Naive thymus-derived CD8-positive, alpha-beta T cell (primary cell): ENCODE results near the gene SMIM7. TPM values are rescaled to one million over a fixed set of nuclear protein-coding genes. Genes with fewer than 3 reads are reported as not detected.
"Not testable (repeated sequence)": the region's sequence is repeated elsewhere in the genome, so short reads cannot be mapped to it uniquely, and the experiment has no call there.

ENCODE experiments used
- ATAC-seq, 2 donors: fragments of 150-1000 bp; cut with Tn5 transposase in 1 of 2; sonication (Bioruptor Pico), chemical (Tn5 transposase) in 1 of 2; 1 replicate in 1 of 2; 2 replicates in 1 of 2; pipeline ENCODE4 v1.10.0; 2021; ENCODE audit warnings: mild to moderate bottlenecking in 2 of 2, moderate library complexity in 2 of 2
- POLR2A ChIA-PET: fragments of 350-600 bp; sonication (Branson Sonifier 250); formaldehyde crosslinking; loops from one replicate; lab custom pipeline; 2021; ENCODE audit warnings: antibody characterized with exemption; lab: Charles Lee
- DNase-seq, 10 donors: peaks; one replicate each; pipeline versions ENCODE4 v3.0.0 to v3.0.0-alpha.2; 2020 to 2022
- H3K27ac Mint-ChIP-seq, 10 donors: one replicate each; pipeline ENCODE4 v1.8.0; 2020 to 2022; ENCODE audit warnings: mild to moderate bottlenecking in 10 of 10, mixed read lengths in 10 of 10, moderate library complexity in 4 of 10, inconsistent platforms in 1 of 10
- H3K27me3 Mint-ChIP-seq, 5 donors: one replicate each; pipeline ENCODE4 v1.8.0; 2021 to 2022; ENCODE audit warnings: mixed read lengths in 5 of 5
- H3K36me3 Mint-ChIP-seq, 3 donors: one replicate each; pipeline ENCODE4 v1.8.0; 2020 to 2022; ENCODE audit warnings: mixed read lengths in 3 of 3, mild to moderate bottlenecking in 2 of 3, inconsistent platforms in 1 of 3
- H3K4me1 Mint-ChIP-seq, 4 donors: one replicate each; pipeline ENCODE4 v1.8.0; 2021 to 2022; ENCODE audit warnings: mixed read lengths in 4 of 4
- H3K4me3 Mint-ChIP-seq, 10 donors: one replicate each; pipeline ENCODE4 v1.8.0; 2020 to 2022; ENCODE audit warnings: mild to moderate bottlenecking in 10 of 10, mixed read lengths in 10 of 10, moderate library complexity in 6 of 10, inconsistent platforms in 1 of 10
- H3K9me3 Mint-ChIP-seq, 9 donors: one replicate each; pipeline ENCODE4 v1.8.0; 2020 to 2022; ENCODE audit warnings: mixed read lengths in 9 of 9, mild to moderate bottlenecking in 3 of 9, inconsistent platforms in 1 of 9, moderate library complexity in 1 of 9
- polyA plus RNA-seq, 3 donors: library from polyadenylated mRNA; unstranded; fragments of 300-500 nt; fragmentation: Illumina TruSeq; gene quantifications; one replicate each; pipeline ENCODE4 v1.2.3, GENCODE V29; 2021
- total RNA-seq, 8 experiments: library from RNA in 2 of 8; stranded (reverse) in 2 of 8; gene quantifications; one replicate each; pipeline ENCODE4 v1.2.3 and lab custom pipeline; 2021 to 2026

Gene SMIM7
- total and polyA plus RNA-seq, 5 experiments from 2014 or later: 52.7 to 104 (median 76.5) TPM

GRCh38 chr19:16673231-16673630 is 13.3 kb upstream of the SMIM7 start:
- POLR2A ChIA-PET: interaction anchor here (0.6 kb wide), 1 partner anchor 36 kb away, joined by 4 read pairs; no protein-coding TSS in a partner anchor
- H3K36me3 Mint-ChIP-seq: no peaks in the 10 kb centered on the region
- H3K4me3 Mint-ChIP-seq: no peak overlapping the region
- no peak for DNase-seq
- H3K9me3 Mint-ChIP-seq: no peaks in the 10 kb centered on the region
- peaks cover 0 to 3% (median 0%) of the 10 kb centered on the region in 5 donors for H3K27me3 Mint-ChIP-seq
- H3K4me1 Mint-ChIP-seq: peaks cover 0 to 3% (median under 1%) of the 10 kb centered on the region in 4 donors
- no peak for ATAC-seq
- no peak overlapping the region for H3K27ac Mint-ChIP-seq

GRCh38 chr19:16671652-16672274 is 11.8 kb upstream of the SMIM7 start:
- H3K4me3 Mint-ChIP-seq: no peak overlapping the region
- H3K9me3 Mint-ChIP-seq: no peaks in the 10 kb centered on the region
- ATAC-seq (no peak), DNase-seq (no peak)
- peaks cover 0 to 1% (median under 1%) of the 10 kb centered on the region in 4 donors for H3K4me1 Mint-ChIP-seq
- H3K36me3 Mint-ChIP-seq: no peaks in the 10 kb centered on the region
- POLR2A ChIA-PET: interaction anchor here (0.7 kb wide), 1 partner anchor 12 kb away, joined by 3 read pairs; no protein-coding TSS in a partner anchor
- H3K27me3 Mint-ChIP-seq: no peaks in the 10 kb centered on the region
- H3K27ac Mint-ChIP-seq: no peak overlapping the region

GRCh38 chr19:16670291-16670690 is 10.3 kb upstream of the SMIM7 start:
- Mint-ChIP-seq H3K27ac (no peak overlapping the region), H3K27me3 (no peaks in the 10 kb centered on the region), H3K9me3 (no peaks in the 10 kb centered on the region), H3K4me1 (peaks cover 0 to 1% (median under 1%) of the 10 kb centered on the region in 4 donors), H3K4me3 (no peak overlapping the region), H3K36me3 (no peaks in the 10 kb centered on the region)
- ATAC-seq (no peak), DNase-seq (no peak)
- POLR2A ChIA-PET: interaction anchor here (1.9 kb wide), 1 partner anchor 10 kb away, joined by 5 read pairs; the partner anchor contains the start of gene SMIM7

- POLR2A ChIA-PET, H3K4me1 Mint-ChIP-seq, H3K36me3 Mint-ChIP-seq, H3K27me3 Mint-ChIP-seq, H3K4me3 Mint-ChIP-seq, H3K27ac Mint-ChIP-seq, H3K9me3 Mint-ChIP-seq, DNase-seq, ATAC-seq: not testable (repeated sequence)
Observed at GRCh38 chr19:16668702-16669101, 8.8 kb upstream of the SMIM7 start.

- ATAC-seq: no peak
- POLR2A ChIA-PET: no interaction called here
Observed at GRCh38 chr19:16668176-16668575, 8.2 kb upstream of the SMIM7 start.

GRCh38 chr19:16661480-16662034 is 1.6 kb upstream of the SMIM7 start:
- peaks cover 14 to 46% (median 36%) of the 10 kb centered on the region in 4 donors for H3K4me1 Mint-ChIP-seq
- peak in 3 of 10 donors; percentile 2 to 4 (median 3) for DNase-seq
- H3K27me3 Mint-ChIP-seq: no peaks in the 10 kb centered on the region
- H3K36me3 Mint-ChIP-seq: peaks cover 0 to 25% (median 7%) of the 10 kb centered on the region in 3 donors
- no peaks in the 10 kb centered on the region for H3K9me3 Mint-ChIP-seq
- ATAC-seq: no peak
- peak overlapping the region; percentile 76 to 100 (median 84) for H3K4me3 Mint-ChIP-seq
- H3K27ac Mint-ChIP-seq: peak overlapping the region in 7 of 10 donors; percentile 53 to 80 (median 68)
- POLR2A ChIA-PET: interaction anchor here (0.5 to 2.6 kb wide), 6 partner anchors 25 to 1970 kb away, joined by 3 to 24 read pairs (median 8); partner anchors contain the start of gene MED26

More at GRCh38 chr19:16668176-16668575, 8.2 kb upstream of the SMIM7 start:
- DNase-seq: no peak
- Mint-ChIP-seq H3K9me3 (no peaks in the 10 kb centered on the region), H3K4me1 (peaks cover 0 to 4% (median 2%) of the 10 kb centered on the region in 4 donors), H3K36me3 (no peaks in the 10 kb centered on the region), H3K4me3 (no peak overlapping the region), H3K27ac (no peak overlapping the region), H3K27me3 (no peaks in the 10 kb centered on the region)

- H3K36me3 Mint-ChIP-seq: peaks cover 0 to 32% (median 7%) of the 10 kb centered on the region in 3 donors
- POLR2A ChIA-PET: interaction anchor here (0.5 to 2.6 kb wide), 7 partner anchors 9 to 291 kb away, joined by 3 to 24 read pairs (median 7); partner anchors contain the start of gene MED26
- peak within 1 kb of the TSS; percentile 95 to 100 (median 98) for H3K4me3 Mint-ChIP-seq
- no peaks in the 10 kb centered on the region for H3K27me3 Mint-ChIP-seq
- no peaks in the 10 kb centered on the region for H3K9me3 Mint-ChIP-seq
- peaks cover 14 to 53% (median 39%) of the 10 kb centered on the region in 4 donors for H3K4me1 Mint-ChIP-seq
- peak in 1 of 2 donors; percentile 28 for ATAC-seq
- peak within 1 kb of the TSS; percentile 95 to 100 (median 99) for H3K27ac Mint-ChIP-seq
- DNase-seq: peak; percentile 6 to 65 (median 34)
Observed at GRCh38 chr19:16660763-16661479, 977 bp upstream of the SMIM7 start, which contains the start of gene TMEM38A. Gene TMEM38A (plus strand): TSS chr19:16661139. CDS start chr19:16661218, 79 bp downstream.

GRCh38 chr19:16659464-16659831 is 496 bp downstream of the SMIM7 start:
- H3K27me3 Mint-ChIP-seq: no peaks in the 10 kb centered on the region
- DNase-seq (no peak), ATAC-seq (no peak)
- POLR2A ChIA-PET: interaction anchor here (0.7 to 2.6 kb wide), 13 partner anchors 10 to 556 kb away, joined by 3 to 24 read pairs (median 5); partner anchors contain the start of genes C19orf44, MED26 and USE1
- H3K9me3 Mint-ChIP-seq: no peaks in the 10 kb centered on the region
- peaks cover 0 to 44% (median 7%) of the 10 kb centered on the region in 3 donors for H3K36me3 Mint-ChIP-seq
- H3K4me3 Mint-ChIP-seq: peak overlapping the region; percentile 95 to 100 (median 98)
- H3K4me1 Mint-ChIP-seq: peaks cover 14 to 60% (median 41%) of the 10 kb centered on the region in 4 donors
- peak overlapping the region; percentile 95 to 100 (median 99) for H3K27ac Mint-ChIP-seq

GRCh38 chr19:16657384-16657783 is 2.6 kb downstream of the SMIM7 start:
- Mint-ChIP-seq H3K36me3 (peaks cover 6 to 63% (median 12%) of the 10 kb centered on the region in 3 donors), H3K4me3 (peak overlapping the region in 6 of 10 donors; percentile 5 to 42 (median 30)), H3K4me1 (peaks cover 20 to 57% (median 41%) of the 10 kb centered on the region in 4 donors), H3K27me3 (no peaks in the 10 kb centered on the region), H3K9me3 (no peaks in the 10 kb centered on the region), H3K27ac (peak overlapping the region in 7 of 10 donors; percentile 25 to 78 (median 52))
- DNase-seq (no peak), ATAC-seq (no peak)
- POLR2A ChIA-PET: no interaction called here

- POLR2A ChIA-PET: no interaction called here
- H3K36me3 Mint-ChIP-seq: peaks cover 15 to 77% (median 24%) of the 10 kb centered on the region in 3 donors
- no peaks in the 10 kb centered on the region for H3K27me3 Mint-ChIP-seq
- H3K4me3 Mint-ChIP-seq: no peak overlapping the region
- peaks cover 24 to 47% (median 35%) of the 10 kb centered on the region in 4 donors for H3K4me1 Mint-ChIP-seq
- no peak for ATAC-seq
- no peaks in the 10 kb centered on the region for H3K9me3 Mint-ChIP-seq
- no peak for DNase-seq
- no peak overlapping the region for H3K27ac Mint-ChIP-seq
Observed at GRCh38 chr19:16655727-16656126, 4.2 kb downstream of the SMIM7 start.

GRCh38 chr19:16654627-16655026 is 5.3 kb downstream of the SMIM7 start:
- DNase-seq: no peak
- H3K36me3 Mint-ChIP-seq: peaks cover 15 to 87% (median 24%) of the 10 kb centered on the region in 3 donors
- H3K4me1 Mint-ChIP-seq: peaks cover 29 to 47% (median 37%) of the 10 kb centered on the region in 4 donors
- H3K4me3 Mint-ChIP-seq: no peak overlapping the region
- POLR2A ChIA-PET: no interaction called here
- ATAC-seq: no peak
- no peaks in the 10 kb centered on the region for H3K9me3 Mint-ChIP-seq
- H3K27ac Mint-ChIP-seq: peak overlapping the region in 3 of 10 donors; percentile 11 to 78 (median 15)
- H3K27me3 Mint-ChIP-seq: no peaks in the 10 kb centered on the region

- ATAC-seq (no peak), DNase-seq (no peak)
- H3K4me1 Mint-ChIP-seq: peaks cover 29 to 48% (median 36%) of the 10 kb centered on the region in 4 donors
- no peak overlapping the region for H3K4me3 Mint-ChIP-seq
- POLR2A ChIA-PET: no interaction called here
- H3K27ac Mint-ChIP-seq: no peak overlapping the region
- no peaks in the 10 kb centered on the region for H3K9me3 Mint-ChIP-seq
- H3K27me3 Mint-ChIP-seq: no peaks in the 10 kb centered on the region
- peaks cover 15 to 89% (median 24%) of the 10 kb centered on the region in 3 donors for H3K36me3 Mint-ChIP-seq
Observed at GRCh38 chr19:16654140-16654539, 5.8 kb downstream of the SMIM7 start.
